ENCODE results near the gene CD109. TPM values are rescaled to one million over a fixed set of nuclear protein-coding genes. Genes with fewer than 3 reads are reported as not detected.

Gene CD109
- 39.2 and 170 TPM in 2 replicates for total RNA-seq (ENCODE audit: low replicate concordance)

DNA sequence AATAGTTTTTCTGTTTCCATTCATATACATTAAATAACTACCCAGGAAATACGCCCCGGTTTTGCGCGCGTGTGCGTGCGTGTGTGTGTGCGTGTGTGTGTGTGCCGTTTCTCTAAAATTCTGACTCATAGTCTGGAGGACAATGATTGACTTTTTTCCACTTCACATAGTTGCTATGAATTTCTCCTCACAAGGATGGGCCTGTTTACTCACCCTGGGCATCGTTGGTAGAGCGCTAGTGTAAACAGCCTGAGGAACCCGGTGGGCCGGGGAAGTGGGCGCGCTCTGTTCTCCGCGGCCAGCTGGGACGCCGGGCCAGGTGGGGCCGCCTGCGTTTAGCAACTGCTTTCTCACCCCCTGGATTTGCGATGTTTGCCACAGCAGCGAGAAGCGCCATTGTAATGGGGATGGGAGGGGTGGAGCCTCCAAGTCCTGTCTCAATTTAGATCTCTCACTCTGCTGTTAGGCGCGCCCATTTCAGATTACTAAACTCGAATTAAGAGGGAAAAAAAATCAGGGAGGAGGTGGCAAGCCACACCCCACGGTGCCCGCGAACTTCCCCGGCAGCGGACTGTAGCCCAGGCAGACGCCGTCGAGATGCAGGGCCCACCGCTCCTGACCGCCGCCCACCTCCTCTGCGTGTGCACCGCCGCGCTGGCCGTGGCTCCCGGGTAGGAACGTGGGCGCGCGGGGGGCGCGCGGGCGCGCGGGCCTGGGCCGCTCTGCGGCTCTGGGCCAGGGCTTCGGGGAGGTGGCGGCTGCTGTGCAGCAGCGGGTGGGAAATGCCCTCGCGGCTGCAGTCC lies at the start of gene CD109:
Gene CD109, plus strand, starts transcription at position 585 of the 803 bp plus-strand sequence. Its CDS starts 13 bp downstream, at position 598.
- peak within 1 kb of the TSS; percentile 71 for H3K4me3 ChIP-seq (ENCODE audit: low read depth, low read length)
- DNase-seq (ENCODE audit: low read depth), result peak; percentile 83
- TF ChIP-seq, protein P1, sequence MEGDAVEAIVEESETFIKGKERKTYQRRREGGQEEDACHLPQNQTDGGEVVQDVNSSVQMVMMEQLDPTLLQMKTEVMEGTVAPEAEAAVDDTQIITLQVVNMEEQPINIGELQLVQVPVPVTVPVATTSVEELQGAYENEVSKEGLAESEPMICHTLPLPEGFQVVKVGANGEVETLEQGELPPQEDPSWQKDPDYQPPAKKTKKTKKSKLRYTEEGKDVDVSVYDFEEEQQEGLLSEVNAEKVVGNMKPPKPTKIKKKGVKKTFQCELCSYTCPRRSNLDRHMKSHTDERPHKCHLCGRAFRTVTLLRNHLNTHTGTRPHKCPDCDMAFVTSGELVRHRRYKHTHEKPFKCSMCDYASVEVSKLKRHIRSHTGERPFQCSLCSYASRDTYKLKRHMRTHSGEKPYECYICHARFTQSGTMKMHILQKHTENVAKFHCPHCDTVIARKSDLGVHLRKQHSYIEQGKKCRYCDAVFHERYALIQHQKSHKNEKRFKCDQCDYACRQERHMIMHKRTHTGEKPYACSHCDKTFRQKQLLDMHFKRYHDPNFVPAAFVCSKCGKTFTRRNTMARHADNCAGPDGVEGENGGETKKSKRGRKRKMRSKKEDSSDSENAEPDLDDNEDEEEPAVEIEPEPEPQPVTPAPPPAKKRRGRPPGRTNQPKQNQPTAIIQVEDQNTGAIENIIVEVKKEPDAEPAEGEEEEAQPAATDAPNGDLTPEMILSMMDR (IDR thresholded peaks at IDR 0.05; ENCODE audit: insufficient read depth, low read length), result no peak

DNA sequence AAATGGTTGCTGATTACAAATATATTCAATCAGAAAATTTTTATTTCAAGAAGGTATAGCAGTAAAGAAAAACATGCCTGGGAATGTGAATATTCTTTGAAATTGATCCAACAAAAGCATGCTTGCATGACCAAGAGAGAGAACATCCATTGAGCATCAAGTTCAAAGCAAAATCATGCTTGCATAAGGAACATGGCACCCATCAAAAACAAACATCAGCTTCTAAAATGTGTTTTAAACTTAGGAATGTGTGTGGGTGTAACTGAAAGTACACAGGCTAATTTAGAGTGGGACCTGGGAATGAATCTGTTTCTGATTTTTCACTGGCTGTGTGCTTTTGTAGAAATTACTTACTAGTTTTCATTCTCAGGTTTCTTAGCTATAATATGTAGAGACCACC lies 47.8 kb upstream of the CD109 start:
- no peak overlapping the region for H3K4me3 ChIP-seq (ENCODE audit: low read depth, low read length)
- TF ChIP-seq, protein P1 (IDR thresholded peaks at IDR 0.05; ENCODE audit: insufficient read depth, low read length), result no peak

DNA sequence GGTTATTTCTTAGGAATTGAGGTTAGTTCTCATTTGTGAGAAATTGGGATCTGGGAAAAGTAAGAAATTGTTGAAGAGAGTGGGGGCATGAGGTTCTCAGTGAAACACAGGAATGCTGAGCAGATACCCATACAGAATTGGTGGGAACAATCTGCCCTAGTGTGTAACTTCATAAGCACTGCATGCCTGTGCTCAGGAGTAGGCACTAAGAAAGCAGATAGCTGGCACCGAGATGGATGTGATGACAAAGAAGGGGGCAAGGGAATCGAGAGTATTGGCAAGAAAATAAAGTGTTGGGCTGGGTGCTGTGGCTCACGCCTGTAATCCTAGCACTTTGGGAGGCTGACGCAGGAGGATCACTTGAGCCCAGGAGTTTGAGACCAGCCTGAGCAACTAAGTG lies 46.2 kb upstream of the CD109 start:
- TF ChIP-seq, protein P1 (IDR thresholded peaks at IDR 0.05; ENCODE audit: insufficient read depth, low read length), result no peak
- no peak overlapping the region for H3K4me3 ChIP-seq (ENCODE audit: low read depth, low read length)
- DNase-seq (ENCODE audit: low read depth), result no peak

More for the DNA sequence above, 47.8 kb upstream of the CD109 start:
- peak; percentile 52 for DNase-seq (ENCODE audit: low read depth)

- H3K4me3 ChIP-seq (ENCODE audit: low read depth, low read length), result peak overlapping the region; percentile 94
- DNase-seq (ENCODE audit: low read depth), result peak; percentile 40
- TF ChIP-seq, protein P1 (IDR thresholded peaks at IDR 0.05; ENCODE audit: insufficient read depth, low read length), result peak; percentile 34
Observed at GRCh38 chr6:73652637-73653570, 43.1 kb upstream of the CD109 start.

GRCh38 chr6:73653571-73654424 lies 42.2 kb upstream of the CD109 start, which contains the start of gene SLC17A5:
Gene SLC17A5, minus strand, starts transcription at chr6:73653992. Its CDS starts 106 bp downstream, at chr6:73653886.
- DNase-seq (ENCODE audit: low read depth), result peak; percentile 90
- TF ChIP-seq, protein P1 (IDR thresholded peaks at IDR 0.05; ENCODE audit: insufficient read depth, low read length), result no peak
- H3K4me3 ChIP-seq (ENCODE audit: low read depth, low read length), result peak within 1 kb of the TSS; percentile 94
